Epithelial cell of proximal tubule (primary cell): ENCODE results near the gene PIAS2. TPM values are rescaled to one million over a fixed set of nuclear protein-coding genes. Genes with fewer than 3 reads are reported as not detected.
"Not testable (repeated sequence)": the region's sequence is repeated elsewhere in the genome, so short reads cannot be mapped to it uniquely, and the experiment has no call there.

ENCODE experiments used
- DNase-seq: peaks from one replicate; pipeline ENCODE4 v3.0.0-alpha.2; 2011; ENCODE audit warnings: low read depth
- H3K4me3 ChIP-seq: 2 replicates; pipeline ENCODE4 v1.5.1; 2011; ENCODE audit warnings: low read depth, mild to moderate bottlenecking, low read length
- total RNA-seq: library from RNA; depleted of rRNA; stranded (reverse); fragments of >200 nt; gene quantifications from 2 replicates; pipeline ENCODE4 v1.2.3, GENCODE V29; 2015
- TF ChIP-seq, protein P1 (sequence below): conservative IDR thresholded peaks from 2 replicates; pipeline ENCODE4 v1.5.1; 2012; ENCODE audit warnings: low read depth, mild to moderate bottlenecking, low read length

Gene PIAS2
- total RNA-seq, 1 donor from 2014 or later, result 16.8 TPM

DNA sequence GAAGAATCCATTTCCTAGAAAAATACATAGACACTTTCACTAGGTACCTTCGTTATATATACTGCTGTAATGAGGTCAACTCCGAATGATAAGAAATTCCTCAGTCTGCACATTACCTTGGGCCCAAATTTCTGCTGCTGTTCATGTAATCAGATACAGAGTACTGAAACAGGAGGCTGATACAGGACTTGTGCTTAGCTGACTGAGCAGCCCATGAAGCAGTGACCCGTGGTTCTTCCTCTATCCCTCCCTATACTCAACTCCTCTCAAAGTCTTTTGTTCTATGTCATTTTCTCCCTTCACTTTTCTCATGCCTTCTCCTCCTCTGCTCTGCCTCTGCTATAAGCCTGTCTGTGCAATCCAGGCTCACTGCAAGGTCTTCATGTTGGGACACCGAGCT, 102.9 kb downstream of the PIAS2 start:
- TF ChIP-seq, protein P1, sequence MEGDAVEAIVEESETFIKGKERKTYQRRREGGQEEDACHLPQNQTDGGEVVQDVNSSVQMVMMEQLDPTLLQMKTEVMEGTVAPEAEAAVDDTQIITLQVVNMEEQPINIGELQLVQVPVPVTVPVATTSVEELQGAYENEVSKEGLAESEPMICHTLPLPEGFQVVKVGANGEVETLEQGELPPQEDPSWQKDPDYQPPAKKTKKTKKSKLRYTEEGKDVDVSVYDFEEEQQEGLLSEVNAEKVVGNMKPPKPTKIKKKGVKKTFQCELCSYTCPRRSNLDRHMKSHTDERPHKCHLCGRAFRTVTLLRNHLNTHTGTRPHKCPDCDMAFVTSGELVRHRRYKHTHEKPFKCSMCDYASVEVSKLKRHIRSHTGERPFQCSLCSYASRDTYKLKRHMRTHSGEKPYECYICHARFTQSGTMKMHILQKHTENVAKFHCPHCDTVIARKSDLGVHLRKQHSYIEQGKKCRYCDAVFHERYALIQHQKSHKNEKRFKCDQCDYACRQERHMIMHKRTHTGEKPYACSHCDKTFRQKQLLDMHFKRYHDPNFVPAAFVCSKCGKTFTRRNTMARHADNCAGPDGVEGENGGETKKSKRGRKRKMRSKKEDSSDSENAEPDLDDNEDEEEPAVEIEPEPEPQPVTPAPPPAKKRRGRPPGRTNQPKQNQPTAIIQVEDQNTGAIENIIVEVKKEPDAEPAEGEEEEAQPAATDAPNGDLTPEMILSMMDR, result no peak
- H3K4me3 ChIP-seq, result no peak overlapping the region
- DNase-seq, result no peak

DNA sequence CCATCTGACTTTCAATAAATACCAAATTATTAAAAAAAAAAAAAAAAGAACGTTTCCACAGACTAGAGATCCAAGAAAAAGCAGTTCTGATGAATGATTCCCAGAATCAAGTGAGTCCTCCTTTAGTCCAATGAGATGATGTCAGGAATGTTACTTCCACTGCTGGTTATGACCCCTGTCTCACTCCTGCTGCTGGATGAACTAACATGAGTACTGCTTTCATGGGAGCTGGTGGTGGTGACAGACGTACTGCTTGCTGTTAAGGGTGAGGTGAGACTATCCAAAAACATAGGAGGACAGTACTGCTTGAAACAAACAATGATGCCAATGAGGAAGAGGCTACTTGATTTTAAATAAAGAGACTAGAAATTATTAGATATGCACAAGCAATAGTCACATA, 105.0 kb downstream of the PIAS2 start:
- no peak overlapping the region for H3K4me3 ChIP-seq
- TF ChIP-seq, protein P1, result no peak
- no peak for DNase-seq

DNA sequence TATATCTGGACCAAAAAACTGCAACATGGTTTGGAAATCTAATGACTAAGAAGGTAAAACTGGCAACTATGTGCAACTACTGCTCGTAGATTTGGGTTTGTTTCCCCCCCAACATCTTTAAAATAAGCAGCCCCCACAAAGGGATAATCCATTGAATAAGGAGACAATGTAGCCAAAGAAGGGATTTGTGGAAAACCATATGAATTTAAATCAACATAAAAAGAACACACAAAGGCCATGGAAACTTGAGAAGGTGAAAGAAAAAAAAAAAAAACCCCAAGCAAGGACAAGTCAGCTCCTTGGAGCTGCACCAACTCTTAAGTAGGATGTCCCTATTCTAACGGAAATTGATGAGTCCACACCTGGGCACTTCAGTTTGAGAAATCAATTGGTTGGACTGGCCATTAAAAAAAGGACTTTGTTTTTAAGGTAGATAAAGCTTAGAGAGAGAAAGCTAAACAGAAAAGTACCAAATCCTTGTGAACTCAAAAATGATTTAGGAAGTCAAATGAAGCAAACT, 106.8 kb downstream of the PIAS2 start:
- TF ChIP-seq, protein P1, result no peak
- no peak for DNase-seq
- H3K4me3 ChIP-seq, result no peak overlapping the region

DNA sequence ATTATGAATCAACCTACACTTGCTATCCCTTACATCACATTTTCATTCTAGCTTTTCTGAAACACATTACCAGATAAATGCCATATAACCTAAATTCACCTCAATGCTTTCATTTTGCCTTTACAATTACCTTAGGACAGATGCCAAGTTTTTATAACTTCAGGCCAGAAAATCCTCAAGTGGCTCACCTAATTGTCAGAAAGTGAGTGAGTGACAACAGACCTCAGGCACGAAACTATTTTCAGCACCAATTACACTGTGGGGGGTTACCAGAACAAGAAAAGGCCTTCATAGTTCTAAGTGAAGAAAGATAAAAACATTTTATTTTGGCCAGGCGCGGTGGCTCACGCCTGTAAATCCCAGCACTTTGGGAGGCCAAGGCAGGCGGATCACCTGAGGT, 108.2 kb downstream of the PIAS2 start:
- TF ChIP-seq, protein P1, result no peak
- DNase-seq, result no peak
- no peak overlapping the region for H3K4me3 ChIP-seq

DNA sequence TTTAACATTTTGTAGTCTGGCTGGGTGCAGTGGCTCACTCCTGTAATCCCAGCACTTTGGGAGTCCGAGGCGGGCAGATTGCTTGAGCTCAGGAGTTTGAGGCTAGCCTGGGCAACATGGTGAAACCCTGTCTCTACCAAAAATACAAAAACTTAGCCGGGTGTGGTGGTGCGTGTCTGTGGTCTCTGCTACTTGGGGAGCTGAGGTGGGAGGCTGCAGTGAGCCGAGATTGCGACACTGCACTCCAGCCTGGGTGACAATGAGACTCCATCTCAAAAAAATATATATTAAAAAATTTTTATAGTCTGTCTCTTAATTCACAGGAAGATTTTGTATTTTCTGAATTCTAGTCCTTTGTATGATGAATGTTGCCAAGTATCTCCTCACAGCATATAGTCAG, 121.4 kb downstream of the PIAS2 start:
- H3K4me3 ChIP-seq, DNase-seq: not testable (repeated sequence)

DNA sequence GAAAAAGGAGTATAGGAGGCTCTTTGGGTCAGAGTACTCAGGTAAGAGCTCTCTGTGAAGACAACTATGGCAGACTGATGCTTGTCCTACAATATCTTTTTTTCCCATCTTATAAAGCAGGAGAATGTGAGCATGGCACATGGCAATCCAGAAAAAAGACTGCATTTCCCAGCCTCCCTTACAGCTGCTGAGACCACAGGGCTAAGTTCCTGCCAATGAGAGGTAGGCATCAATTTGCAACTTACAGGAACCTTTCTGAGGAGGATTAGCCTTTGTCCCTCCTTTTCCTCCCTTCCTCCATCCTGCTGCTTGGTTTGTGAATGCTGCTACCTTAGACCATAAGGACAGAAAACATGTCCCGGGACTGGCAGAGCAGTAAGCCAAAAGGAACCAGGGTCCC, 122.7 kb downstream of the PIAS2 start:
- no peak overlapping the region for H3K4me3 ChIP-seq
- DNase-seq, result no peak
- TF ChIP-seq, protein P1, result no peak

DNA sequence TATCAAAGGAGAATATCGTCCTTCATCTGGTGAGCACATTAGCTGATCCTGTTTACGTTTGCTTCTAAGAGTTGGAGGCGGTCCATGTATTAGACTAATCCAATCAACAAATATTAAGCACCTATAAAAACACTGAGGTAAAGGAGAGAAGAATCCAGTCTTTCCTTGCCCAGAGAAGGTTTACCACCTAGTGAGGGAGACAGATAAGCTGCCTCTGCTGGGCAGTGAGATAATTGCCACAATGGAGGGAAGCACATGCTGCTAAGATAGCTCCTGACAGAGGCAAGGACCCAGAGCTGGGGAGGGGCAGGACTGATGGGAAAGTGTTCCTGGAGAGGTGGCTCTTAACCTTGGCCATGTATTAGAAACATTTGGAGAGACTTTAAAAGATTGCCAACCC, 123.7 kb downstream of the PIAS2 start:
- DNase-seq, result no peak
- no peak overlapping the region for H3K4me3 ChIP-seq
- TF ChIP-seq, protein P1, result peak; percentile 9
